SH-SY5Y (cell line): ENCODE results near the gene MAN1C1.

ENCODE experiments used
- GATA2 ChIP-seq: IDR thresholded peaks from 2 replicates; pipeline ENCODE4 v1.6.1; 2011; ENCODE audit warnings: mild to moderate bottlenecking, low read depth, low read length
- GATA3 ChIP-seq: IDR thresholded peaks from 2 replicates; pipeline ENCODE4 v1.6.1; 2011; ENCODE audit warnings: low read depth, mild to moderate bottlenecking, low read length, moderate library complexity

DNA sequence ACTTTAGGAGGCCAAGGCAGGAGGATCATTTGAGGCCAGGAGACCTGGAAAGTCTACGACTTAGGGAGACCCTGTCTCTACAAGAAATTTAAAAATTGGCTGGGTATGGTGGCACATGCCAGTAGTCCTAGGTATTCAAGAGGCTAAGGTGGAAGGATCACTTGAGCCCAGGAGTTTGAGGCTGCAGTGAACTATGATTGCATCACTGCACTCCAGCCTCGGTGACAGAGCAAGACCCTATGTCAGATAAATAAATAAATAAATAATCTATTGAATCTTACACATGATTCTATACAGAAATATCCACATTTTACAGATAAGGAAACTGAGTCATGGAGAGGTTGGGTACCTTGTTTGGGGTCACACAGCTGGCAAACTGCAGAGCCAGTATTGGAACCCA lies 89.1 kb downstream of the MAN1C1 start:
- TF ChIP-seq GATA2 (no peak), GATA3 (no peak)
